HG03060 (cell line): ENCODE data around the gene MIER2.

ENCODE experiments used
- ATAC-seq: cut with Tn5 transposase; IDR thresholded peaks from one replicate; pipeline ENCODE4 v1.9.1; 2021; ENCODE audit warnings: low read depth, moderate number of reproducible peaks; ENCODE audit not compliant: unreplicated experiment

MIER2 gene

DNA sequence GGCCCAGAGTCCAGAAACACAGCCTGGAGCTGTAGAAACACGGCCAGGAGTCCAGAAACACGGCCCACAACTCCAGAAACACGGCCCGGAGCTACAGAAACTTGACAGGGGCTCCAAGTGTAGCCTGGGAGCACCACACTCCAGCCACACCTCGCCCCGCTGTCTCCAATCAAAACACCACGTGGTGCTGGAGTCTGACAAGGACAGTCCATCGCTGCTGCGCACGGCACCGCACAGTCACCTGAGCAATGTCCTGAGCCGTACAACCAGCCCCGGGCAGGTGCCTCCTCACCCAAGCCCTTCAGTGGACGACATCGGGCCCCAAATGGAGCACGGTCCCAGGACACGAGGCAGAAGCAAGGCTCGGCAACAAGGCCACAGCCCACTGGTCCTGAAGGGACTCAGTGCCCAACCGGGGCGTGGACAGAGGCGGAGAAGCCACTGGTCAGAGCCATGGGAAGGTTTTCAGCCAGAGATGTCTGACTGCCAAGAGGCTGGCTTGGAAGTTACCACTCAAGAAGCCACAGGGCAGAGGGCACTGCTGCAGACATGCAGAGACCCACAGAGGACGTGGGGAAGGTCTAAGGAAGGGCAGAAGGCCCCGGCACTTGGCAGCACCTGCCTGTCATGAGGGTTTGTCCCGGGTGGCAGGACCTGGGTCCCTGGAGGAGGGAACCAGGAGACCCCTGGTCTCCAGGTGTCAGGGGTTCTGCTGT is 33.7 kb downstream of the MIER2 start:
- ATAC-seq = no peak

DNA sequence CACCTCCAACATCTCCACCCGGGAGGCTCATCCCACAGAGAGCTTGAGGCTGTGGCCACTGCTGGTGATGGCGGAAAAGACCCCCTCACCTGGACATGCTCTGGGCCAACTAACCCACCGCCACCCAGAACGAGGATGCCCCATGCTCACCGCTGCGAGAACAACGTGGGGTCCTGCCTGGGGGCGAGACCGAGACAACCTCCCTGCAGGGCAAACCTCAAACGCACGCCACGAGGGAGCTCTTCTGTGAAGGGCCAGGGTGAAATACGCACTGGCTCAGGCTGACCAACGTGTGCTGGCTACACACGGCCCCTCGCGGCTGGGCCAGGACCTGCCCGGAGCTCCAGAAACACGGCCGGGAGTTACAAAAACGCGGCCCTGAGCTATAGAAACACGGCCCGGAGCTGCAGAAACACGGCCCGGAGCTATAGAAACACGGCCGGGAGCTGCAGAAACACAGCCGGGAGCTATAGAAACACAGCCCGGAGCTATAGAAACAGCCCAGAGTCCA is 34.4 kb downstream of the MIER2 start:
- ATAC-seq = no peak

DNA sequence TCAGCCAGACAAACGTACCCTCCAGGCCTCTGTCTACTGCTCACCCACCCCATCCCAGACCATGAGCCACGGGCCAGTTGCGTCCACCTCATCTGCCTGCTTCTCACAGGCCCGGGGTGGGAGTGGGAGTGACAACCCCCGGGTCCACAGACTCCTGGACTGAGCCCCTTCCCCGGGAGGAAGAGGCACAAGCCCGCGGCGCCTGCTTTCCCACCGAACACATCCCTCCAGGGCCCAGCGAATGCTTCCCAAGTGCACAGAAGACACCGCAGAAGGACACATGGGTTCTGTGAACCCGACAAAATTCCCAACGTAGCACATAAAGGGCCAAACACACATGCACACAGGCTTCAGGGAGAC is 35.4 kb downstream of the MIER2 start:
- no peak for ATAC-seq

DNA sequence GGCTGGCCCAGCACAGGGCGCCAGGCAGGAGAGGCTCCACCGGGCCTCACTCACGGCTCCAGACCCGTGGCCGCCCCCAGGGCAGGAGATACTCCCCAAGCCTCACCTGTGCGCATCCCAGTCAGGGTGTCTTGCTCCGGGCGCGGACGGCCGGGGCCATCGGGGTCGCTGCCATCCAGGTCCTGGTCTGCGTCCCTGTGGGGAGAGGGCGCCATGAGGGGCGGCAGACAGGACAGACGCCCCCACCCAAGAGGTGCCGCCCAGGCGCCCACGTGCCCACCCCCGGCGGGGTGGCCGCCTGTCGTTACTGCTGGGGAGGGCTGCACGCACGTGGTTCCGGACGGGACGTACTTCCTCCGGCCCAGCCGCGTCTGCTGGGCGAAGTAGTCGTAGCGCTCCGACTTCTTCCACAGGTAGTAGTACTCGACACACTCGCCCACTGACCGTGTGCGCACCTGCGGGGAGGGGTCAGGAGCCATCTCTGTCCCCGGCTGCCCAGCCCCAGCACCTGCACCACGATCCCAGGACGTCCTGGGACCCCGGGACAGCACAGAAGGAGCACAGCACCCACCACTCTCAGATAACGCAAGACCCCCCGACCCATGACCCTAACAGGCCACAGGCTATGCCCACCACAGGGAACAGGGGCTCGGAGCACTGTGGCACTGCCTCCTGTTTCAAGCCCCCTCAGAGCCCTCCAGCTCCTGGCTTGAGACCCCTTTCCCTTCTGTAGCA is 36.0 kb downstream of the MIER2 start:
- ATAC-seq = no peak

DNA sequence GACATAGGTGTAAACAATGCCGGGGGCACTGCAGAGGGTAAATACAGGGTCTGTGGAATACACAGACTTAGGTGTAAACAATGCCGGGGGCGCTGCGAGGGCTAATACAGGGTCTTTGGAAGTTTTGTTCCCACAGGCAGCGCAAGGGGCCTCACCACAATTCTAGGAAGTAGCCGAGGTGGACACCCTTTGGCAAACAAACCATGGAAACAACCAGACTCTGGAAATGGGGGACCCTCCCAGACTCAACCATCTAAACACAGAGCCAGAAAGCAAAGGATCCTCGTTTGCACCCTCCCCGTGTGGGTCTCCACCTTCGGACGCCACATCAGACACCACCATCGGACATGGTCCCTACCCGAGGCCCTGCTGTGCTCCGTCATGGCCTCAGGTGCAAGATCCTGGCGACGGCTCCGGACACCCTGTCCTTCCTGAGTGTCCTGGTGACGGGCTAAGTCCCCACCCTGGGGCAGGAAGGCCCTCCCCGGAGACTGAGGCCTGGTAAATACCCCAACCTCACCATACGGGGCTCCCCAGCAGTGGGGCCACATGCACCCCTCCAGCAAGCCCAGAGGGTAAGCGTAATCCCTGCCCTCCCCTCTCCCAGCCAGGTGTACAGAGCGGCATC is 36.7 kb downstream of the MIER2 start:
- ATAC-seq = no peak

DNA sequence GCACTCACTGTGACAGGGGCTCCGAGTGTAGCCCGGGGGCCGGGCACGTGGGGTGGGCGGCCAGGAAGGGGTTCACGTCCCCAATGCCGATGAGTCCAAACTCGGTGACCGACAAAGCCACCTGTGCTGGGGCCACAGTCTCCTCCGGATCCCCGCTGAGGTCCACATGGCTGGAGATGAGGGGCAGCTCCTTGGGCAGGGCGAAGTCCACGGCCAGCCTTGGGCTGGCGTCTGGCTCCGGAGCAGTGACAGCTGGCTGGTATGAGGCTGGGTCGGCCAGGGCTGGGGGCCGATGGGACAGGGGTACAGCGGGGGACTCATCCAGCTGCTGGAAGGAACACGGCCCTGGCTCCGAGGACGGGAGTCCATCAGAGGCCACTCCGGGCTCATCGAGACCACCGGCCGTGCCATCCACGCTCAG is 37.5 kb downstream of the MIER2 start:
- ATAC-seq = no peak

DNA sequence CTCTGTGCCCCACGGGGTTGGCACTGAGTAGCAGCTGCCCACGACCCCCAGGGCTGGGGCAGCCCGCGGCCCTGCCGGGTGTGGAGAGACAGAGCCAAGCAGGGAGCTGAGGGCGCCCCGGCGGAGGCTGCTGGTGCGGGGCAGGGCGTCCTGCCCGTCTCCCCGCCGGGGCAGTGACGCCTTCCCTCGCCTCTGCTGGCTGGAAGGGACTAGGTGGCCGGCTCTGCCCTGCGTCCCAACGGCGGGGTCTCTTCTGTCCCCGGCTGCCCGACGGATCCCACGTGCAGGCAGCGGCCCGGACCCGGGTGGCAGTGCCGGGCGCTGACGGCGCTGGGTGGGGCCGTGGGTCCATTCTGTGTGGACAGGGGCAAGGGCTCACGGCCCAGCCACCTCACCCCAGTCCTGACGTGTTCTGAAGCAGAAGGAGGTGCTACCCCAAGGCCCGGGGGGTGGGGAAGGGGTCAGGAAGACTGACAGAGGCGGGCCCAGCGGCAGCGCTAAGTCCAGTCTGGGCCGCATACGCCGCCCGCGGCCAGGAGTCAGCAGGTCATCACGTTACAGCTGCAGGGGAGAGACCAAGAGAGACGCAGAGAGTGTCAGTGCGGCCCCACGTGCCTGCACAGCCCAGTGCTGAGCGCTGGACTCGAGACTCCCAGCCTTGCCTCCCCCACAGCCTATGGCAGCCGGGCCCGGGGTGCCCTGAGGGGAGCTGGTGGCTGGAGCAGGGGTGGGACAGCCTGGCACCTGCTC is 38.3 kb downstream of the MIER2 start:
- no peak for ATAC-seq

DNA sequence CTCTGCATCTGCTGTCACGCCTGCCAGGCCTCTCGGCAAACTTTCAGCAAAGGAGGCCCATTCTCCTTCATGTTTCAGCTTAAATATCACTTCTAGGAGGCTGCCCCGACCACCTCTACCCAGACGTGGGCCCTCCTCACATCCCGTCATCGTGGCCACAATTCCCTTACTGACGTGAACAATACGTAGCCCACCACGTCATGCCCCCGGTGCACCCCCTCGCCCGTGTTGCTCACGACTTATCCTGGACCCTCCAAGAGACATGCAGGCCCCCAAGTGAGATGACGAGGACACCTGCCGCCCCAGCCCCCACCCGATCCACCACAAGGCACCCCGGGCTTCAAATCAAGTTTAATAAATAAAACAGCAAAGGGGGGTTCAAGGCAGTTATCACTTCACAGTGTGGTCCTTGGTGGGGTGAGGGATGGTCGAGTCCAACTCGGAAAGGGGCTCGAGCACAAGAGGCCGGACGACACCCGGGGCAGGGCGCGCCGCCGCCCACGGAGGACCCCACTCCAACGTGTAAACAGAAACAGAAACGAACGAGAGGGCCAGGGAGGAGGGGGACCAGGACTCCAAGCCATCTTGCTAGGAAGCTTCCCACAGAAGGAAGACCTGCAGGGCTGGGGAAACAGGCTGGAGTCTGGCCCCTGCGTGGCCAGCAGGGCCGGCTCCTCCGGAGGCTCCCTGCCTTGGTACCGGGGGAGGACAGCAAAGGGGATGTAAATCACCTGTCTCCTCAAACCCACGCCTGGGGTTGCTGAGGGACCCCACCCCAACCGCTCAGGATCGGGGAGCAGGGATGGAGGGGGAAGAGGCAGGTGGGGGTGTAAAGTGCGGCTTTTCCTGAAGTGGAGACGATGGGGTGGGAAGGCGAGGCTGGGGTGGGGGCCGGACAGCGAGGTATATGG is 39.1 kb downstream of the MIER2 start:
- ATAC-seq = no peak

DNA sequence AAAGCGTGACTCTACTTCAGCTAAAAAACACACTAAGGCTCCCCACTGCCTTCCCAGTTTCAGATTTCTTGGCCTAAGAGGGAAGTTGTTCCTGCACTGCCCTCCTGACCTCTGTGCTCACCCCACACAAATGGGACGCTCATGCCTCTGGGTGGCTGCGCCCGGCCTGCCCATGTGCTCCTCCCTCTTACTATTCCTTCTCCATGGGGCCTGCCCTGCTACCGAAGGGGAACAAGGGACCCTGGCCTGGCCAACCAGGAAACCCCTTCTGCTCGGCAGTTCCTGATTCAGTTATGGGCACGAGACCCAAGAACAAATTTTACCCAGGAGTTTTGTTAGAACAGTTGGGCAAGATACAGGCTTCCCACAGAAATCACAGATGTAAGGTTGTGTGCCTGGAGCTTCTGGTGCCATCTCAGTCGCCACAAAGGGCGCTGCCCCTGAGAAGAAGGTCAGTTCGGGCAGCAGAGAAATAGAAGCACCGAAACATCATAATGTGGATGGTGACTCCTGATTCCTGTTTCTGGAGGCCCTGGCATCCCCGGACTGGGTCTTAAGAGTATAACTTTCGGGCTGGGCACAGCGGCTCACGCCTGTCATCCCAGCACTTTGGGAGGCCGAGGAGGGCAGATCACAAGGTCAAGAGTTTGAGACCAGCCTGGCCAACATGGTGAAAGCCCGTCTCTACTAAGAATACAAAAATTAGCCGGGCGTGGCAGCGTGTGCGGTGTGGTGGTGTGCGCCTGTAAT is 47.9 kb downstream of the MIER2 start:
- no peak for ATAC-seq

DNA sequence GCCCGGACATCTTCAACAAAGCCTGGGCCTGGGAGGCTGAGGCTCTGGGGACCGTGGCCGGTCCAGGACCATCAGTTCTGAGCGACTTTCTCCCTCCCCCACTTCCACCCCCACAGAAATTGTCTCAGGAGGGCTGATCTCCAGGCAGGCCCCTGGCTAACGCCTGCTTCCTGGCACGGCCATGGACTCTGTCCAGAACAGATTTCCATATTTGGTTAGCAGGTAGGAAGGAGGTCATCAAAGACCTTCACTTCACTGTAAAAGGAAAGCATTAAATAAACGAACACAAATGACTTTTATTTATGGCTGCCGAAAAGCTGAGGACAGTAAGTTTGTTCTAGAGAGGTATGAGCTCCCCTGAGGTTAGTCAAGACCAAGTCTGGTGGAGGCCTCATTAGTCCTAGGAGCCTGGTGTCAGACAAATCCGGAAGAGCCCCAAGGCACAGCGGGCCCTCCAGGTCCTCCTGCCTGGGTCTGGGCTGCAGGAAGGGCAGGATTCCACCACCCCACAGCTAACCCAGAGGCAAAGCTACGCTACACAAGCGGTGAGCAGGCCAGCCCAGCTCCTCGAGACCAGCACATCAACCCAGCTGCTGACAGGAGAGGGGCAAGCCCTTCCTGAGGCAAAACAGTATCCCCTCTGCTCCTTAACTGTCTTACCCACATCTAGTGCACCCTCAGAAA is 48.8 kb downstream of the MIER2 start:
- ATAC-seq = no peak

DNA sequence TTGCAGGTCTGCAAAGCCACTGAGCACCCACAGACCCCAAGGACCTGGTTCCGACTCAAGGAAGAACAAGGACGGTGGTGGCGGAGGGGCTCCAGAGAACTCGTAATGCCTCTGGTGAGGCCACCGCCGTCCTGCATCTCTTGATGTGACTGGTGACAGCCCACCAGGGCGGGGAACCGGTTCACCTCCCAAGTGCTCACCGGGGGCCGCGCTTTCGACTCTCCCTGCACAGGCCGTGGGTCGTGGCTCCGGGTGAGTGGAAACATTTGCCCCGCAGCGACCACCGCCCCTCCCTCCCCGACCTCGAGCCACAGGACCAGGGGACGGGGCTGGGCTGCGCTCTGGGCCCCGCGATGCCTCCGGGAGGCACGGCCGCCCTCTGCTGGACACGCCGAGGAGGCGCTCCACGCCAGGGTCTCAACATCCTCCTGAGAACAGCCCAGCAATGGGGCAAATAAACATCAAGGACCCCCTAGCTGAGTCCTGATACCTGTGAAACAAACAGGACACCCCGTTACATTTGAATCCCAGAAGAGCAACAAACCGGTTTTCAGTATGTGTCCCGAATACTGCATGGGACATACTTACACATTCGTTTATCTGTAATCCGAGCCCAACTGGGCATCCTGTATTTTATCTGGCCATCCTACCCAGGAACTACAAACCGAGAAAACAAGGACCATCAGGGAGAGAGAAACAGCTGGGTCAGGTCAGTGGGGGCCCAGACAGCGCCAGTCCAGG is 49.5 kb downstream of the MIER2 start:
- no peak for ATAC-seq

DNA sequence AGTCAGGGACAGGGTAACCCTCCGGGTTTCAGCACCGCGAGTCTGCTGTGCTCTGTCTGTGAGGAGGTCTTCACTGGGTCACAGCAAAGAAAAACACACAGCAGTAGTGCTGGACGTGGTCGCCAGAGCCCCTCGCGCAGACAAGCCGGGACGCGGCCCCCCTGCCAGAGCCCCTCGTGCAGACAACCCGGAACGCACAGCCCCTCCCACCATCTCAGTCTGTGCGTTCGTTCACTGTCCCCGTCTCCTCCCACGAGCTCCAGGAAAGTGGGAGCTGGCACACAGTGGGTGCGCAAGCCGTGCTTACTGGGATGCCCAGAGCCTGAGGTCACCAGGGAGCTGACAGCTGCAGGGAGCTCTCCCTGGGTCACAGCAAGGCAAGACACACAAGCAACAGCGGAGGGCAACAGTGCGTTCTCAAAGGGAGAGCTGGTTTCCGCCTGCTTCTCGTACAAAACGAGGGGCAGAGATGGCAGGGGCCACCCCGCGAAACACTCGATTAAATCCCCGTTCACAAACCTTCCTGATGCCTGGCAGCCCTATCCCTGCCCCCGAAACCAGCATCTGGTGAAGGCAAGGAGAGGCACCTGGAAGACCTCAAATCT is 50.2 kb downstream of the MIER2 start:
- no peak for ATAC-seq

DNA sequence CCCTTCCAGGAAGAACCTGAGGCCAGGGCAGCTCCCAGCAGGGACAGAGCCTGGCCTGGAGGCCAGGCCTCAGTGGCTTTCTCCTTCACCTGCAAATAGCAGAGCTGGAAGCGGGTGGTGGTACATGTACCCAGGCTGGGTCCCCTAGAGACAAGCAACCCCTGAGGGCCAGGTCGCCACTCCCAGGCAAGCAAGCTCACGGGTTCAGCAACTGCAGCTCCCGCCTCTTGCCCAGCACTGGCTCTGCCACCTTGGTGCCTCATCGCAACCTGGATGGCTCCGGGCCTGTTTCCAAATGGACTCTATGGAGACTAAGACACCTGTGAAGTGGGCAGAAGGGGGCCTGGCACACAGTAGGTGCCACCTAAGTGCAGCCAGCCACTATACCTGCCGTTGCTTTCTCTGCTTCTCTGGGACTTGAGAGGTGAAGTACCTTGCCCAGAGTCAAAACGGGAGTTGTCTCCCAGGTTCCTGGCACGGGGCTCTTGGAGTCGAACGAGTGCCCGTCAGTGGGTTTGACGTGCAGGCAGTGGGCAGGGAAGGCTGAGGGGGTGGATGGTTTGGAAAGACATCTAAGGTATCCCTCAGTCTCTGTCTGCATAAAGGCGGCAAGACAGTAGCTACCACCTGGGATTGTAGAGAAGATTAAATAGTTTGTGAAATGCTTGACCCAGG is 51.0 kb downstream of the MIER2 start:
- ATAC-seq = no peak

DNA sequence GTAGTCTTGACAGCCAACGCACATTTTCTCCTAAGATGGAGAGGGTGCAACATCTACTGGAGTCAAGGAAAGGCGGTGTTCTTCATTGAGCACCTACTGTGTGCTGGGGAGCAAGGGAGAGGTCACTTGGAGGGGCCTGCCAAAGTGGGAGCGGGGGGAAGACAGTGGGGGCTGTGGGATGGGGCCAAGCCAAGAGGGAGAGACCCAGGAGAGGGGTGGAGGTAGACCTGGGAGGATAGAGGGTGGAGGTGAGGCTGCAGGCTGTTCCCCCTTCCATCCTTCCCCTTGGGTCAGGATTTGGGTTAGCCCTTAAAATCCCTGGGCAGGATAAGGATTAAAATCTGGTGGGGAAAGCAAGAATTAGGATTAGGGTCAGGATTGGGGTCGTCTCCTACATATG is 51.6 kb downstream of the MIER2 start:
- no peak for ATAC-seq

DNA sequence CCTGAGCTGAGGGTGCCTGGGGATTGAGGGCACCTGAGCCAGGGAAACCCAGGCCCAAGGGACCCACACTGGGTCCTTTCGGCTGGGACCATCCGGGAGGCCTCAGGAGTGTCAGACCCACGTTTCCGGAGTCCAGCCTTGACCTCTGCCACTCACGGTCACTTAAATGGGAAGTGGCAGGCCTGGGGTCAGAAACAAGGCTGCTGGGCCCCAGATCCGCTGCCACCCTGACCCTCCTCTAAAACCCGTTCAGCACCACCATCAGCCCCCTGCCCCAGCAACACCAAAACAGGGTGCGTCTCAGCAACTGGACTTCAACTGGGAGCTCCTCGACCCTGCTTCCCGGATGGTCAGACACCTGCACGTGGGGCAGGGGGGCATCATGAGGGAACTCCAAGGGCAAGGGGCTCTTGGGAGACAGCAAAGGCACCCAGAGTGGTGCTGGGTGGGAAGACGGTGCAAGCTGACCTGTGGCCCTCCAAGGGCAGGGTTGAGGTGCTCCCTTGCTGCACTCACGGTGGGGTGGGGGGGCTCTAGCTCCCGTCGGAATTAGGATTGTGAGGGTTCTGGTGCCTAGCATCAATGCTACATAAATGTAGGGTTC is 52.2 kb downstream of the MIER2 start:
- ATAC-seq = no peak

DNA sequence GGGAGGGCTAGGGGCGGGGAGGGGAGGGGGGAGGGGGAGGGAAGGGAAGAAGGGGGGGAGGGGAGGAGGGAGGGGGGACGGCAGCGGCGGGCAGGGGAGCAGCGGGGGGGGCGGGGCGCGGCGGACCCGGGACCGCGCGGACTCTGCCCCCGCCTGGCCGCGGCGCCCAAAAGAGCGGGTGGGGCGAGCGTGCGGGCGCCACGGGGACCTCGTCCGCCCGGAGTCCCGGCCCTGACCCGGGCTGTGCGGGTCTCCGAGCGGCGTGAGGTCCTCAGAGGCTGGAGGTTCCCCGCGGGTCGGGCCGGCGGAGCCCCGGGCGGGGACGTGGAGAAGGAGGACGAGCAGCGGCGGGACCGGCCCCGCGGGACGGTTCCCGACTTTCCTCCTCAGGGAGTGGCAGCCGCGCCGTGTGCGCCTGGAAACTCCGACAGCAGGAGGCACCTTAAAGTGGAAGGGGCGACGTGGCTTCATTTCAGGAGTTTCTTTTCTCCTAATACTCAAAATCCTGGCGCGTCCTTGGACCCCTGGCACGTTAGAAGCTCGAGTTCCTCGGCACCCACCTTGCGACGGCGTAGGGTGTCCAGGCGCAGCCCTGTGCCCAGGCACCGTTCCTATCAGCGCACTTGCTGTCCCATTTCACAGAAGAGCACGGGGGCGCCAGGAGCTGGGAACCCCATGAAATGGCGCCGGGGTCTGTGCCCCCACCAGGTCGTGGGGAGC is 52.9 kb downstream of the MIER2 start:
- no peak for ATAC-seq
